Measurements from ENCODE around the gene COL28A1. TPM values are rescaled to one million over a fixed set of nuclear protein-coding genes. Genes with fewer than 3 reads are reported as not detected.
"Not testable (repeated sequence)": the region's sequence is repeated elsewhere in the genome, so short reads cannot be mapped to it uniquely, and the experiment has no call there.

The COL28A1 gene
- total RNA-seq, 1 donor from 2014 or later, result 0.28 TPM

- Mint-ChIP-seq H3K27me3 (ENCODE audit: low read depth) (no peaks in the 10 kb centered on the region), H3K36me3 (ENCODE audit: low read depth) (peaks cover 5% of the 10 kb centered on the region), H3K9me3 (peaks cover 8% of the 10 kb centered on the region), H3K4me1 (no peaks in the 10 kb centered on the region), H3K4me3 (no peak overlapping the region), H3K27ac (ENCODE audit: unreplicated experiment) (no peak overlapping the region)
- TF ChIP-seq CTCF (conservative IDR thresholded peaks at IDR 0.05), result no peak
- DNase-seq (ENCODE audit: low read depth, low spot score), result no peak
Observed at GRCh38 chr7:7405461-7405860, 130.2 kb downstream of the COL28A1 start.

- DNase-seq (ENCODE audit: low read depth, low spot score), result no peak
- Mint-ChIP-seq H3K4me1 (no peaks in the 10 kb centered on the region), H3K36me3 (ENCODE audit: low read depth) (no peaks in the 10 kb centered on the region), H3K27me3 (ENCODE audit: low read depth) (no peaks in the 10 kb centered on the region), H3K4me3 (no peak overlapping the region), H3K9me3 (peaks cover 3% of the 10 kb centered on the region), H3K27ac (ENCODE audit: unreplicated experiment) (no peak overlapping the region)
- TF ChIP-seq CTCF (conservative IDR thresholded peaks at IDR 0.05), result no peak
Observed at GRCh38 chr7:7399707-7400106, 136.0 kb downstream of the COL28A1 start.

GRCh38 chr7:7395785-7396184 lies 139.9 kb downstream of the COL28A1 start:
- Mint-ChIP-seq H3K4me1 (no peaks in the 10 kb centered on the region), H3K27ac (ENCODE audit: unreplicated experiment) (no peak overlapping the region), H3K9me3 (peaks cover 5% of the 10 kb centered on the region), H3K27me3 (ENCODE audit: low read depth) (no peaks in the 10 kb centered on the region), H3K36me3 (ENCODE audit: low read depth) (no peaks in the 10 kb centered on the region), H3K4me3 (no peak overlapping the region)
- TF ChIP-seq CTCF (conservative IDR thresholded peaks at IDR 0.05), result no peak
- no peak for DNase-seq (ENCODE audit: low read depth, low spot score)

DNA sequence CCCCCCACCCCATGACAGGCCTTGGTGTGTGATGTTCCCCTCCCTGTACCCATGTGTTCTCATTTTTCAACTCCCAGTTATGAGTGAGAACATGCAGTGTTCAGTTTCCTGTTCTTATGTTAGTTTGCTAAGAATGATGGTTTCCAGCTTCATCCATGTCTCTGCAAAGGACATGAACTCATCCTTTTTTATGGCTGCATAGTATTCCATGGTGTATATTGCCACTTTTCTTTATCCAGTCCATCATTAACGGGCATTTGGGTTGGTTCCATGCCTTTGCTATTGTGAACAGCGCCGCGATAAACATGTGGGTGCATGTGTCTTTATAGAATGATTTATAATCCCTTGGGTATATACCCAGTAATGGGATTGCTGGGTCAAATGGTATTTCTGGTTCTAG lies 147.5 kb downstream of the COL28A1 start:
- not testable (repeated sequence) for H3K36me3 Mint-ChIP-seq (ENCODE audit: low read depth); H3K9me3 Mint-ChIP-seq; H3K27ac Mint-ChIP-seq (ENCODE audit: unreplicated experiment); H3K4me1 Mint-ChIP-seq; H3K27me3 Mint-ChIP-seq (ENCODE audit: low read depth); DNase-seq (ENCODE audit: low read depth, low spot score); H3K4me3 Mint-ChIP-seq

GRCh38 chr7:7385421-7385820 lies 150.3 kb downstream of the COL28A1 start:
- H3K36me3 Mint-ChIP-seq (ENCODE audit: low read depth), result no peaks in the 10 kb centered on the region
- no peaks in the 10 kb centered on the region for H3K9me3 Mint-ChIP-seq
- no peaks in the 10 kb centered on the region for H3K4me1 Mint-ChIP-seq
- H3K27me3 Mint-ChIP-seq (ENCODE audit: low read depth), result peaks cover 3% of the 10 kb centered on the region
- TF ChIP-seq CTCF (conservative IDR thresholded peaks at IDR 0.05), result no peak
- no peak overlapping the region for H3K27ac Mint-ChIP-seq (ENCODE audit: unreplicated experiment)
- no peak overlapping the region for H3K4me3 Mint-ChIP-seq
- no peak for DNase-seq (ENCODE audit: low read depth, low spot score)

GRCh38 chr7:7384228-7384627 lies 151.4 kb downstream of the COL28A1 start:
- DNase-seq (ENCODE audit: low read depth, low spot score), result no peak
- Mint-ChIP-seq H3K36me3 (ENCODE audit: low read depth) (no peaks in the 10 kb centered on the region), H3K27me3 (ENCODE audit: low read depth) (no peaks in the 10 kb centered on the region), H3K27ac (ENCODE audit: unreplicated experiment) (no peak overlapping the region), H3K4me1 (no peaks in the 10 kb centered on the region), H3K9me3 (no peaks in the 10 kb centered on the region), H3K4me3 (no peak overlapping the region)
- no peak for TF ChIP-seq CTCF (conservative IDR thresholded peaks at IDR 0.05)

All from neural crest cell (in vitro differentiated cells).